ENCODE data around the gene LRRIQ3.

LRRIQ3 gene

DNA sequence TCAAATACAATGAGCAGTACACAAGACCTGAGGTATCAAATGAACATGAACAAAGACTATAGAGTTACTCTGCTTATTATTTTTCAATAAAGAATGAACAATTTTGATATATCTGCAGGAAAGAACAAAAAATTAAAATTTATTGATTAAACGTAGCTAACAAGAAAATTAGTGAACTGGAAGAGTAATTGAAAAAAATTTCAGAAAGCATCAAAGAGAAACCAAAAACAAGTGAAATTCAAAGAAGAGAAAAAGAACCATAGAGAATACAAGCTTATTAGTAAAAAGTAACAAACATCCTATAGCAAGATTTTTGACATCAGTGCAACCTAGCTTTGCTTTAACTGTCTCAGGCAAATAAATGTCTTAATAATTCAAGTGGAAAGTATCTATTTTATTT is 106.6 kb downstream of the LRRIQ3 start:
- no peak for TF ChIP-seq EP300 (IDR thresholded peaks at IDR 0.05; ENCODE audit: borderline replicate concordance)
- no peak for TF ChIP-seq TEAD4 (IDR thresholded peaks at IDR 0.05)
- TF ChIP-seq, protein P1, sequence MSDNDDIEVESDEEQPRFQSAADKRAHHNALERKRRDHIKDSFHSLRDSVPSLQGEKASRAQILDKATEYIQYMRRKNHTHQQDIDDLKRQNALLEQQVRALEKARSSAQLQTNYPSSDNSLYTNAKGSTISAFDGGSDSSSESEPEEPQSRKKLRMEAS (IDR thresholded peaks at IDR 0.05), result no peak
- TF ChIP-seq, protein P2, sequence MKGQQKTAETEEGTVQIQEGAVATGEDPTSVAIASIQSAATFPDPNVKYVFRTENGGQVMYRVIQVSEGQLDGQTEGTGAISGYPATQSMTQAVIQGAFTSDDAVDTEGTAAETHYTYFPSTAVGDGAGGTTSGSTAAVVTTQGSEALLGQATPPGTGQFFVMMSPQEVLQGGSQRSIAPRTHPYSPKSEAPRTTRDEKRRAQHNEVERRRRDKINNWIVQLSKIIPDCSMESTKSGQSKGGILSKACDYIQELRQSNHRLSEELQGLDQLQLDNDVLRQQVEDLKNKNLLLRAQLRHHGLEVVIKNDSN (IDR thresholded peaks at IDR 0.05), result no peak
- TF ChIP-seq TAF1 (IDR thresholded peaks at IDR 0.05; ENCODE audit: low read depth), result no peak
- no peak for TF ChIP-seq ZBTB7A (IDR thresholded peaks at IDR 0.05; ENCODE audit: low read depth)
- TF ChIP-seq FOXM1 (IDR thresholded peaks at IDR 0.05; ENCODE audit: borderline replicate concordance, low read depth), result no peak
- TF ChIP-seq YY1 (IDR thresholded peaks at IDR 0.05; ENCODE audit: low read depth), result no peak
- TF ChIP-seq NFIC (IDR thresholded peaks at IDR 0.05), result no peak
- TF ChIP-seq TCF12 (IDR thresholded peaks at IDR 0.05; ENCODE audit: low read depth), result no peak
- TF ChIP-seq, protein P3, sequence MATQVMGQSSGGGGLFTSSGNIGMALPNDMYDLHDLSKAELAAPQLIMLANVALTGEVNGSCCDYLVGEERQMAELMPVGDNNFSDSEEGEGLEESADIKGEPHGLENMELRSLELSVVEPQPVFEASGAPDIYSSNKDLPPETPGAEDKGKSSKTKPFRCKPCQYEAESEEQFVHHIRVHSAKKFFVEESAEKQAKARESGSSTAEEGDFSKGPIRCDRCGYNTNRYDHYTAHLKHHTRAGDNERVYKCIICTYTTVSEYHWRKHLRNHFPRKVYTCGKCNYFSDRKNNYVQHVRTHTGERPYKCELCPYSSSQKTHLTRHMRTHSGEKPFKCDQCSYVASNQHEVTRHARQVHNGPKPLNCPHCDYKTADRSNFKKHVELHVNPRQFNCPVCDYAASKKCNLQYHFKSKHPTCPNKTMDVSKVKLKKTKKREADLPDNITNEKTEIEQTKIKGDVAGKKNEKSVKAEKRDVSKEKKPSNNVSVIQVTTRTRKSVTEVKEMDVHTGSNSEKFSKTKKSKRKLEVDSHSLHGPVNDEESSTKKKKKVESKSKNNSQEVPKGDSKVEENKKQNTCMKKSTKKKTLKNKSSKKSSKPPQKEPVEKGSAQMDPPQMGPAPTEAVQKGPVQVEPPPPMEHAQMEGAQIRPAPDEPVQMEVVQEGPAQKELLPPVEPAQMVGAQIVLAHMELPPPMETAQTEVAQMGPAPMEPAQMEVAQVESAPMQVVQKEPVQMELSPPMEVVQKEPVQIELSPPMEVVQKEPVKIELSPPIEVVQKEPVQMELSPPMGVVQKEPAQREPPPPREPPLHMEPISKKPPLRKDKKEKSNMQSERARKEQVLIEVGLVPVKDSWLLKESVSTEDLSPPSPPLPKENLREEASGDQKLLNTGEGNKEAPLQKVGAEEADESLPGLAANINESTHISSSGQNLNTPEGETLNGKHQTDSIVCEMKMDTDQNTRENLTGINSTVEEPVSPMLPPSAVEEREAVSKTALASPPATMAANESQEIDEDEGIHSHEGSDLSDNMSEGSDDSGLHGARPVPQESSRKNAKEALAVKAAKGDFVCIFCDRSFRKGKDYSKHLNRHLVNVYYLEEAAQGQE (IDR thresholded peaks at IDR 0.05; ENCODE audit: low read depth), result no peak
- TF ChIP-seq CEBPB (IDR thresholded peaks at IDR 0.05), result no peak
- no peak for TF ChIP-seq EGR1 (IDR thresholded peaks at IDR 0.05)
- TF ChIP-seq RAD21 (IDR thresholded peaks at IDR 0.05; ENCODE audit: low read depth), result no peak
- TF ChIP-seq CREB1 (IDR thresholded peaks at IDR 0.05; ENCODE audit: low read depth), result no peak

DNA sequence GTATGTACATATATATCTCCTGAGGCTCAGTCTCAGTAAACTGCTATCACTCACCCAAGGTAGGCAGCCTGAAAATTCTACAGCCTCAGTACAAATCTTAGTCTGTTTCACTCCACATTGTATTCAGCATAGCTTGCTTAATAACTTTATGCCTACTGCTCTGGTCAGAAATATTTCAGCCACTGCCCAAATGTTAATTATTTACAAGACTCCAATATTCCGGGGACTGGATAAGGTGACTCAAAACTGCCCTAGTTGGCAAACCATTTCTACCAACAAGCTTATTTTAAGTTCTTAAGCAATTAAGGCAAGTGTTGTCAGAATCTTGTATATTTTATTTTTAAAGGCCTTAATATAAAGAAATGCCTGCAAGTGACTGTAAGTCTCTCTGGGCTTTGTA is 114.8 kb downstream of the LRRIQ3 start:
- TF ChIP-seq, protein P2 (IDR thresholded peaks at IDR 0.05), result no peak
- TF ChIP-seq CREB1 (IDR thresholded peaks at IDR 0.05; ENCODE audit: low read depth) (no peak), NFIC (IDR thresholded peaks at IDR 0.05) (no peak), ZBTB7A (IDR thresholded peaks at IDR 0.05; ENCODE audit: low read depth) (no peak), RAD21 (IDR thresholded peaks at IDR 0.05; ENCODE audit: low read depth) (no peak), TEAD4 (IDR thresholded peaks at IDR 0.05) (no peak), FOXM1 (IDR thresholded peaks at IDR 0.05; ENCODE audit: borderline replicate concordance, low read depth) (no peak), EP300 (IDR thresholded peaks at IDR 0.05; ENCODE audit: borderline replicate concordance) (no peak), CEBPB (IDR thresholded peaks at IDR 0.05) (no peak), YY1 (IDR thresholded peaks at IDR 0.05; ENCODE audit: low read depth) (no peak)
- TF ChIP-seq, protein P1 (IDR thresholded peaks at IDR 0.05), result no peak
- TF ChIP-seq, protein P3 (IDR thresholded peaks at IDR 0.05; ENCODE audit: low read depth), result no peak

DNA sequence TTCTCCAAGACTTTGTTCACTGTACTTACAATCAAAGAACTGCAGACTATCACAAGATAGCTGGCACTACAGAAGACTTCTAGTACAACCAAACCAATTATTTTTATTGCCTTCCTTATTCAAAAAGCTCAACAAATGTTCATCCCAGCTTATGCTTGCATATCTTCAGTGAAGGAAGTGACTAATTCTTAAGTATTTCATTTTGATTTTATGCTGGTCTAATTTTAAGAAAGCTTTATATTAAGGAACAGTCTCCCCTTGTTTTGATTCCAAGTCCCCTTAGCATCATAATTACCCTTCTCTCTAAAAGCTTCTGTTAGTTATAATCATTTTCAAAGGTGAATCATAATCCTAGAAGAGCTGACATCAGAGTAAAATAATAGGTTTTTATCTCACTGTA is 132.9 kb downstream of the LRRIQ3 start:
- TF ChIP-seq TCF12 (IDR thresholded peaks at IDR 0.05; ENCODE audit: low read depth), result no peak
- TF ChIP-seq NFIC (IDR thresholded peaks at IDR 0.05), result no peak
- no peak for TF ChIP-seq RAD21 (IDR thresholded peaks at IDR 0.05; ENCODE audit: low read depth)
- TF ChIP-seq CEBPB (IDR thresholded peaks at IDR 0.05), result no peak
- TF ChIP-seq EGR1 (IDR thresholded peaks at IDR 0.05), result no peak
- TF ChIP-seq, protein P1 (IDR thresholded peaks at IDR 0.05), result no peak
- TF ChIP-seq TEAD4 (IDR thresholded peaks at IDR 0.05), result no peak
- TF ChIP-seq, protein P3 (IDR thresholded peaks at IDR 0.05; ENCODE audit: low read depth), result no peak
- TF ChIP-seq YY1 (IDR thresholded peaks at IDR 0.05; ENCODE audit: low read depth), result no peak
- no peak for TF ChIP-seq FOXM1 (IDR thresholded peaks at IDR 0.05; ENCODE audit: borderline replicate concordance, low read depth)
- TF ChIP-seq TAF1 (IDR thresholded peaks at IDR 0.05; ENCODE audit: low read depth), result no peak
- TF ChIP-seq ZBTB7A (IDR thresholded peaks at IDR 0.05; ENCODE audit: low read depth), result no peak
- no peak for TF ChIP-seq CREB1 (IDR thresholded peaks at IDR 0.05; ENCODE audit: low read depth)
- TF ChIP-seq, protein P2 (IDR thresholded peaks at IDR 0.05), result no peak
- no peak for TF ChIP-seq EP300 (IDR thresholded peaks at IDR 0.05; ENCODE audit: borderline replicate concordance)
